Activated naive CD4-positive, alpha-beta T cell (primary cell): Measurements from ENCODE around the gene AOAH.
"Not testable (repeated sequence)": the region's sequence is repeated elsewhere in the genome, so short reads cannot be mapped to it uniquely, and the experiment has no call there.

ENCODE experiments used
- DNase-seq, 4 experiments: peaks; one replicate each; lab custom pipeline; 2025; lab: John Stamatoyannopoulos, UW

Gene AOAH

GRCh38 chr7:36658335-36659171, 65.7 kb downstream of the AOAH start:
- DNase-seq: no peak

- DNase-seq: no peak
Measured at GRCh38 chr7:36657036-36657660, 67.1 kb downstream of the AOAH start.

- DNase-seq: no peak
Measured at GRCh38 chr7:36654436-36654835, 69.9 kb downstream of the AOAH start.

- DNase-seq: no peak
Measured at GRCh38 chr7:36653663-36654355, 70.5 kb downstream of the AOAH start.

- no peak for DNase-seq
Measured at GRCh38 chr7:36653008-36653662, 71.2 kb downstream of the AOAH start.

GRCh38 chr7:36652431-36652830, 71.9 kb downstream of the AOAH start:
- no peak for DNase-seq

- no peak for DNase-seq
Measured at GRCh38 chr7:36651404-36651803, 72.9 kb downstream of the AOAH start.

- DNase-seq: no peak
Measured at GRCh38 chr7:36650766-36651312, 73.5 kb downstream of the AOAH start.

- no peak for DNase-seq
Measured at GRCh38 chr7:36650320-36650719, 74.0 kb downstream of the AOAH start.

- DNase-seq: not testable (repeated sequence)
Measured at GRCh38 chr7:36649319-36649718, 75.0 kb downstream of the AOAH start.

GRCh38 chr7:36648441-36648840, 75.9 kb downstream of the AOAH start:
- no peak for DNase-seq

GRCh38 chr7:36644625-36645422, 79.5 kb downstream of the AOAH start:
- no peak for DNase-seq

- DNase-seq: no peak
Measured at GRCh38 chr7:36642414-36642813, 81.9 kb downstream of the AOAH start.

- DNase-seq: no peak
Measured at GRCh38 chr7:36642010-36642409, 82.3 kb downstream of the AOAH start.

- no peak for DNase-seq
Measured at GRCh38 chr7:36640682-36641081, 83.6 kb downstream of the AOAH start.

- DNase-seq: peak in 2 of 4 experiments; percentile 32 to 41
Measured at GRCh38 chr7:36639826-36640225, 84.5 kb downstream of the AOAH start.

- DNase-seq: no peak
Measured at GRCh38 chr7:36638586-36639263, 85.6 kb downstream of the AOAH start.

GRCh38 chr7:36638140-36638539, 86.2 kb downstream of the AOAH start:
- no peak for DNase-seq

- DNase-seq: no peak
Measured at GRCh38 chr7:36637417-36637816, 86.9 kb downstream of the AOAH start.

- DNase-seq: no peak
Measured at GRCh38 chr7:36636126-36636525, 88.2 kb downstream of the AOAH start.

- DNase-seq: no peak
Measured at GRCh38 chr7:36635091-36635490, 89.2 kb downstream of the AOAH start.
